IMR-90 (cell line): ENCODE data around the gene LIPK. TPM values are rescaled to one million over a fixed set of nuclear protein-coding genes. Genes with fewer than 3 reads are reported as not detected.

Source experiments
- ATAC-seq: fragments of 200-7000 bp; cut with Tn5 transposase; 2 replicates; pipeline ENCODE4 v1.9.1; 2020; ENCODE audit warnings: low read depth, mild to moderate bottlenecking, moderate library complexity
- BruUV-seq: library from RNA; stranded (reverse); fragments of 400-500 nt; replicated peaks from 2 replicates; lab custom pipeline; 2021; lab: Mats Ljungman, UMichigan
- CTCF ChIA-PET: fragments of 300-600 bp; formaldehyde crosslinking; extraction: SDS; loops from one replicate; lab custom pipeline; 2021; ENCODE audit warnings: antibody characterized with exemption; lab: Yijun Ruan, JAX
- POLR2A ChIA-PET: fragments of 300-600 bp; sonication (Branson Sonifier 250); formaldehyde crosslinking; loops from one replicate; lab custom pipeline; 2022; ENCODE audit warnings: antibody characterized with exemption; ENCODE audit not compliant: unreplicated experiment; lab: Charles Lee
- DNase-seq: peaks from one replicate; pipeline ENCODE4 v3.0.0; 2013
- H2AFZ ChIP-seq: replicated peaks from 2 replicates; pipeline ENCODE3; 2013; ENCODE audit warnings: low read length, mild to moderate bottlenecking; ENCODE audit not compliant: poor library complexity
- H2AK5ac ChIP-seq: 2 replicates; pipeline ENCODE4 v1.6.1; 2013; ENCODE audit warnings: low read depth, low read length, inconsistent platforms
- H2AK9ac ChIP-seq: replicated peaks from 2 replicates; pipeline ENCODE3; 2013; ENCODE audit warnings: mild to moderate bottlenecking, low read depth, low read length, moderate library complexity; ENCODE audit not compliant: poor library complexity
- H2BK120ac ChIP-seq: 2 replicates; pipeline ENCODE4 v1.6.1; 2013; ENCODE audit warnings: low read depth, low read length, inconsistent platforms
- H2BK15ac ChIP-seq: 3 replicates; pipeline ENCODE4 v1.6.1; 2013; ENCODE audit warnings: low read depth, low read length, inconsistent platforms
- H2BK20ac ChIP-seq: 2 replicates; pipeline ENCODE4 v1.6.1; 2013; ENCODE audit warnings: low read depth, mild to moderate bottlenecking, inconsistent platforms, low read length, moderate library complexity
- H2BK5ac ChIP-seq: 2 replicates; pipeline ENCODE4 v1.6.1; 2013; ENCODE audit warnings: mild to moderate bottlenecking, low read depth, low read length, inconsistent platforms; ENCODE audit not compliant: poor library complexity, severe bottlenecking
- H3K14ac ChIP-seq: replicated peaks from 2 replicates; pipeline ENCODE4 v1.6.1; 2013; ENCODE audit warnings: low read depth, low read length, inconsistent platforms
- H3K18ac ChIP-seq: 2 replicates; pipeline ENCODE4 v1.6.1; 2013; ENCODE audit warnings: low read depth, low read length, control low read depth
- H3K23ac ChIP-seq: 2 replicates; pipeline ENCODE4 v1.6.1; 2013; ENCODE audit warnings: low read depth, low read length, inconsistent platforms
- H3K27ac ChIP-seq: 2 replicates; pipeline ENCODE4 v1.5.1; 2013; ENCODE audit warnings: mild to moderate bottlenecking, control low read depth, low read length; ENCODE audit not compliant: insufficient read depth
- H3K27me3 ChIP-seq: 2 replicates; pipeline ENCODE4 v1.6.1; 2013; ENCODE audit warnings: low read length; ENCODE audit not compliant: control insufficient read depth, insufficient read depth
- H3K36me3 ChIP-seq: 2 replicates; pipeline ENCODE4 v1.6.1; 2013; ENCODE audit warnings: low read length, mixed read lengths; ENCODE audit not compliant: control insufficient read depth, insufficient read depth
- H3K4ac ChIP-seq: 2 replicates; pipeline ENCODE4 v1.6.1; 2013; ENCODE audit warnings: low read depth, low read length, inconsistent platforms
- H3K4me1 ChIP-seq: 2 replicates; pipeline ENCODE4 v1.6.1; 2013; ENCODE audit warnings: low read length, mixed read lengths; ENCODE audit not compliant: control insufficient read depth, insufficient read depth
- H3K4me2 ChIP-seq: 2 replicates; pipeline ENCODE4 v1.6.1; 2013; ENCODE audit warnings: low read depth, mild to moderate bottlenecking, control low read depth, low read length, moderate library complexity
- H3K4me3 ChIP-seq: 2 replicates; pipeline ENCODE4 v1.5.1; 2013; ENCODE audit warnings: low read depth, mild to moderate bottlenecking, control low read depth, low read length, moderate library complexity; ENCODE audit not compliant: insufficient read depth
- H3K56ac ChIP-seq: 2 replicates; pipeline ENCODE4 v1.6.1; 2013; ENCODE audit warnings: low read length, inconsistent platforms; ENCODE audit not compliant: insufficient read depth; ENCODE audit errors: extremely low read depth
- H3K79me1 ChIP-seq, 2 experiments: 2 replicates each; pipeline ENCODE4 v1.6.1; 2013; ENCODE audit warnings: low read length in 2 of 2, inconsistent platforms in 1 of 2, low read depth in 1 of 2
- H3K9ac ChIP-seq: 2 replicates; pipeline ENCODE4 v1.6.1; 2013; ENCODE audit warnings: low read depth, low read length, control low read depth
- H3K9me1 ChIP-seq: 2 replicates; pipeline ENCODE4 v1.6.1; 2013; ENCODE audit warnings: low read length, inconsistent platforms; ENCODE audit not compliant: insufficient read depth
- H3K9me3 ChIP-seq: 2 replicates; pipeline ENCODE4 v1.6.1; 2013; ENCODE audit warnings: low read length; ENCODE audit not compliant: control insufficient read depth, insufficient read depth
- H4K20me1 ChIP-seq: 2 replicates; pipeline ENCODE4 v1.6.1; 2013; ENCODE audit warnings: low read length, inconsistent platforms; ENCODE audit not compliant: insufficient read depth
- H4K5ac ChIP-seq: 2 replicates; pipeline ENCODE4 v1.6.1; 2013; ENCODE audit warnings: mild to moderate bottlenecking, low read depth, low read length, control low read depth
- H4K8ac ChIP-seq, 2 experiments: 2 replicates each; pipeline ENCODE4 v1.6.1; 2013; ENCODE audit warnings: low read depth in 2 of 2, low read length in 2 of 2, control low read depth in 1 of 2, inconsistent platforms in 1 of 2
- H4K91ac ChIP-seq: 2 replicates; pipeline ENCODE4 v1.6.1; 2013; ENCODE audit warnings: low read depth, low read length, inconsistent platforms; ENCODE audit not compliant: insufficient read depth
- FOS ChIP-seq: fragments of 150-350 bp; IDR thresholded peaks from 2 replicates; pipeline ENCODE4 v1.6.1; 2016; ENCODE audit warnings: low read depth, low read length
- RCOR1 ChIP-seq: IDR thresholded peaks from 2 replicates; pipeline ENCODE4 v1.6.1; 2012; ENCODE audit warnings: mild to moderate bottlenecking, low read length, improper control_type of control experiment; ENCODE audit not compliant: insufficient replicate concordance
- SMC3 ChIP-seq: fragments of 150-350 bp; IDR thresholded peaks from 2 replicates; pipeline ENCODE4 v1.6.1; 2016; ENCODE audit warnings: low read depth, mild to moderate bottlenecking, antibody characterized with exemption, low read length, moderate library complexity
- WGBS, 2 experiments: methylation state at CpG; one replicate each; pipeline versions ENCODE4 v1.1.5 to v1.1.7; 2013; ENCODE audit warnings: missing lambda C conversion rate in 2 of 2; ENCODE audit not compliant: insufficient read length in 1 of 2; ENCODE audit errors: extremely low coverage in 2 of 2; 5-methylcytosine and 5-hydroxymethylcytosine counted together
- dilution Hi-C: fragments of 300-500 bp; cut with HindIII; formaldehyde crosslinking; loops from one replicate; pipeline ENCODE4 v1.14.3; 2018; ENCODE audit warnings: low sequenced_read_pairs; ENCODE audit not compliant: unreplicated experiment
- in situ Hi-C: fragments of 300-500 bp; cut with MboI; formaldehyde crosslinking; loops from 3 replicates; pipeline ENCODE4 v1.14.3; 2019; ENCODE audit warnings: low sequenced_read_pairs, inconsistent platforms, mixed read lengths
- intact Hi-C: fragments of 100-400 bp; cut with micrococcal nuclease; formaldehyde crosslinking; loops from 2 replicates; pipeline ENCODE4 v1.10.0; 2022
- polyA plus RNA-seq, 3 experiments: library from polyadenylated mRNA; depleted of rRNA; stranded (reverse); fragments of >200 nt; gene quantifications; 2 replicates each; pipeline ENCODE4 v1.2.3, GENCODE V29; 2012; ENCODE audit warnings: low replicate concordance in 1 of 3
- total RNA-seq: library from RNA; depleted of rRNA; stranded (reverse); fragments of >200 nt; gene quantifications from 2 replicates; pipeline ENCODE4 v1.2.3, GENCODE V29; 2012

Gene LIPK
- total and polyA plus RNA-seq, 2 of the 4 experiments (the other 2 are of a cell fraction): not detected

DNA sequence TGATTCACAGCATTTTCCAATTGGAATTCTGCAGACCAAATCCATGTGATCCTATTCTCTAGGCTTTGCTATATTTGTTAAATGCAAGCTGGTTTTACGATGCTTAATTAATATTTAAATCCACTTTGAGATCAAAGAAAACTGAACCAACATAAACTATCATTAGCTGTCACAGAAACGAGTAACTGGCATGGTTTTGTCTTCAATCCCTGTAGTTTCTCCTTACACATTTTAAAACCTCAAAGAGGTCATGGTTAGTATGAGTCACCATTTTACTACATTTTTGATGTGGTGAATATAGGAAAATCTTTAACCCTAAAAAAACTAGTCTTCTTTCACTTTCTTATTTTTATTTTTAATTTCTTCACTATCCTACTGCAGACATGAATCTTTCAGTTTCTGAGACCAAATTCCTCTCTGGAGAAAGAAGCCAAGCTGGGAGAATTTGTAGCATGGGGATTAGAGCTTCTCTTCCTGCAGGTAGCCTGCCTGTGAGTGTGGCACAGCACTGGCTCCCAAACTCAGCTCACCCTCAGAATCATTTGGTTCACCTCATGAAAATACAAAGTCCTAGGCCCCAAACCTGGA, 87.8 kb downstream of the LIPK start:
- H2AK9ac ChIP-seq: no peak overlapping the region
- H2AK5ac ChIP-seq: no peak overlapping the region
- no CpG with 5 or more reads among the region's 2 CpGs for WGBS, 2 experiments
- H2BK120ac ChIP-seq: no peak overlapping the region
- H3K18ac ChIP-seq: no peak overlapping the region
- H2BK15ac ChIP-seq: no peak overlapping the region
- in situ Hi-C loops (no loop called here), intact Hi-C loops (no loop called here), dilution Hi-C loops (no loop called here)
- no peak overlapping the region for H3K56ac ChIP-seq
- no peaks in the 10 kb centered on the region for H4K20me1 ChIP-seq
- peaks cover 1% of the 10 kb centered on the region; the same call in 1 of the 2 replicates for H3K4me1 ChIP-seq
- H2BK20ac ChIP-seq: no peak overlapping the region
- H2AFZ ChIP-seq: no peak overlapping the region
- TF ChIP-seq RCOR1: no peak
- TF ChIP-seq SMC3: no peak
- TF ChIP-seq FOS: peak; percentile 34; the same call in 1 of the 2 replicates
- no peak overlapping the region for H4K8ac ChIP-seq
- H3K4ac ChIP-seq: no peak overlapping the region
- H2BK5ac ChIP-seq: no peak overlapping the region
- no peak overlapping the region for H3K9ac ChIP-seq
- no peak overlapping the region for H3K4me2 ChIP-seq
- H3K27me3 ChIP-seq: peaks cover 6% of the 10 kb centered on the region
- H3K14ac ChIP-seq: no peak overlapping the region
- H3K79me1 ChIP-seq: no peaks in the 10 kb centered on the region
- no peaks in the 10 kb centered on the region for H3K36me3 ChIP-seq
- ChIA-PET POLR2A (no interaction called here), CTCF (interaction anchor here (0.6 kb wide), 1 partner anchor 17 kb away, joined by 7 read pairs; no protein-coding TSS in a partner anchor)
- no peak overlapping the region for H4K5ac ChIP-seq
- ATAC-seq (peak; percentile 29; the same call in 1 of the 2 replicates), DNase-seq (peak; percentile 59)
- H3K9me1 ChIP-seq: 0 out of 2 replicates have a peak, but pooled peaks cover 5% of the 10 kb centered on the region
- H3K4me3 ChIP-seq: no peak overlapping the region
- no peak overlapping the region for H3K23ac ChIP-seq
- H3K27ac ChIP-seq: no peak overlapping the region
- no TSS peak for BruUV-seq
- no peaks in the 10 kb centered on the region for H3K9me3 ChIP-seq
- H4K91ac ChIP-seq: no peak overlapping the region
